Measurements from ENCODE around the gene ANO9. TPM values are rescaled to one million over a fixed set of nuclear protein-coding genes. Genes with fewer than 3 reads are reported as not detected.
"Not testable (repeated sequence)": the region's sequence is repeated elsewhere in the genome, so short reads cannot be mapped to it uniquely, and the experiment has no call there.

ANO9 gene
- total and polyA plus RNA-seq, 2 experiments from 2014 or later: not detected

GRCh38 chr11:403761-404431, 37.9 kb downstream of the ANO9 start:
- Histone ChIP-seq H3K79me2 (ENCODE audit: insufficient read depth) (no peaks in the 10 kb centered on the region), H3K36me3 (ENCODE audit: low read depth) (no peaks in the 10 kb centered on the region), H3K9me2 (ENCODE audit: insufficient read depth) (no peaks in the 10 kb centered on the region), H3K4me1 (ENCODE audit: insufficient read depth) (no peaks in the 10 kb centered on the region), H3K9ac (no peak overlapping the region), H3K27ac (no peak overlapping the region), H3K4me3 (no peak overlapping the region), H3K27me3 (replicated peaks; ENCODE audit: insufficient read depth) (no peaks in the 10 kb centered on the region), H3K4me2 (ENCODE audit: unreplicated experiment) (no peak overlapping the region), H4K20me1 (ENCODE audit: insufficient read depth) (no peaks in the 10 kb centered on the region), H3F3A (ENCODE audit: insufficient read depth) (no peaks in the 10 kb centered on the region), H2AFZ (no peak overlapping the region), H3K9me3 (ENCODE audit: low read depth) (no peaks in the 10 kb centered on the region)
- 86 to 87% methylated on average over 25 to 27 of the region's 27 CpGs for WGBS, 2 experiments (ENCODE audit: low coverage in 1 of 2, low lambda C conversion rate in 2 of 2, missing lambda C conversion rate in 2 of 2)
- in situ Hi-C loops (cut with MboI): no loop called here
- no peak for TF ChIP-seq EZH2 (IDR thresholded peaks at IDR 0.05; ENCODE audit: insufficient read depth, poor library complexity, severe bottlenecking)
- no peak for TF ChIP-seq EZH2phosphoT487 (IDR thresholded peaks at IDR 0.05; ENCODE audit: insufficient read depth, low read depth)
- DNase-seq: no peak

- in situ Hi-C loops (cut with MboI): no loop called here
- Histone ChIP-seq H2AFZ (no peak overlapping the region), H3K4me2 (ENCODE audit: unreplicated experiment) (no peak overlapping the region), H3K27me3 (replicated peaks; ENCODE audit: insufficient read depth) (no peaks in the 10 kb centered on the region), H3K9ac (no peak overlapping the region), H3K4me1 (ENCODE audit: insufficient read depth) (no peaks in the 10 kb centered on the region), H4K20me1 (ENCODE audit: insufficient read depth) (no peaks in the 10 kb centered on the region), H3K9me2 (ENCODE audit: insufficient read depth) (no peaks in the 10 kb centered on the region), H3K4me3 (no peak overlapping the region), H3K36me3 (ENCODE audit: low read depth) (no peaks in the 10 kb centered on the region), H3K27ac (no peak overlapping the region), H3K79me2 (ENCODE audit: insufficient read depth) (no peaks in the 10 kb centered on the region), H3K9me3 (ENCODE audit: low read depth) (no peaks in the 10 kb centered on the region), H3F3A (ENCODE audit: insufficient read depth) (no peaks in the 10 kb centered on the region)
- 87 to 94% methylated on average over 29 to 55 of the region's 55 CpGs for WGBS, 2 experiments (ENCODE audit: low coverage in 1 of 2, low lambda C conversion rate in 2 of 2, missing lambda C conversion rate in 2 of 2)
- no peak for TF ChIP-seq EZH2phosphoT487 (IDR thresholded peaks at IDR 0.05; ENCODE audit: insufficient read depth, low read depth)
- no peak for TF ChIP-seq EZH2 (IDR thresholded peaks at IDR 0.05; ENCODE audit: insufficient read depth, poor library complexity, severe bottlenecking)
- no peak for DNase-seq
These were observed 38.6 kb downstream of the ANO9 start for GRCh38 chr11:403021-403760.

GRCh38 chr11:401196-401595, 40.6 kb downstream of the ANO9 start:
- H3K4me2 ChIP-seq (ENCODE audit: unreplicated experiment); H3K27ac ChIP-seq; H3K9me2 ChIP-seq (ENCODE audit: insufficient read depth); H4K20me1 ChIP-seq (ENCODE audit: insufficient read depth); H3K36me3 ChIP-seq (ENCODE audit: low read depth); H3K27me3 ChIP-seq (replicated peaks; ENCODE audit: insufficient read depth); H2AFZ ChIP-seq; H3K9ac ChIP-seq; in situ Hi-C loops (cut with MboI); H3K4me1 ChIP-seq (ENCODE audit: insufficient read depth); DNase-seq; H3K9me3 ChIP-seq (ENCODE audit: low read depth); H3F3A ChIP-seq (ENCODE audit: insufficient read depth); H3K4me3 ChIP-seq; H3K79me2 ChIP-seq (ENCODE audit: insufficient read depth): not testable (repeated sequence)
- WGBS, 2 experiments (ENCODE audit: low coverage in 1 of 2, low lambda C conversion rate in 2 of 2, missing lambda C conversion rate in 2 of 2): 96% methylated on average over 45 of the region's 52 CpGs; no CpG with 5 or more reads in 1 of the 2 experiments

- Histone ChIP-seq H3K27ac (no peak overlapping the region), H3K36me3 (ENCODE audit: low read depth) (no peaks in the 10 kb centered on the region), H3K4me1 (ENCODE audit: insufficient read depth) (no peaks in the 10 kb centered on the region), H3K4me3 (no peak overlapping the region), H3K9me2 (ENCODE audit: insufficient read depth) (no peaks in the 10 kb centered on the region), H3K79me2 (ENCODE audit: insufficient read depth) (no peaks in the 10 kb centered on the region), H3K4me2 (ENCODE audit: unreplicated experiment) (no peak overlapping the region), H3K27me3 (replicated peaks; ENCODE audit: insufficient read depth) (no peaks in the 10 kb centered on the region), H3F3A (ENCODE audit: insufficient read depth) (no peaks in the 10 kb centered on the region), H3K9me3 (ENCODE audit: low read depth) (no peaks in the 10 kb centered on the region), H4K20me1 (ENCODE audit: insufficient read depth) (no peaks in the 10 kb centered on the region), H2AFZ (no peak overlapping the region), H3K9ac (no peak overlapping the region)
- no peak for TF ChIP-seq EZH2phosphoT487 (IDR thresholded peaks at IDR 0.05; ENCODE audit: insufficient read depth, low read depth)
- TF ChIP-seq EZH2 (IDR thresholded peaks at IDR 0.05; ENCODE audit: insufficient read depth, poor library complexity, severe bottlenecking): no peak
- in situ Hi-C loops (cut with MboI): no loop called here
- peak; percentile 30 for DNase-seq
- 82 to 89% methylated on average over 29 to 33 of the region's 50 CpGs for WGBS, 2 experiments (ENCODE audit: low coverage in 1 of 2, low lambda C conversion rate in 2 of 2, missing lambda C conversion rate in 2 of 2)
These were observed 41.5 kb downstream of the ANO9 start for GRCh38 chr11:400241-400689.
